Effector memory CD4-positive, alpha-beta T cell (primary cell): ENCODE data around the gene NCF2.

Experiments
- DNase-seq, 3 donors: peaks; one replicate each; pipeline ENCODE4 v3.0.0-alpha.2; 2020
- H3K27ac ChIP-seq: 2 replicates; pipeline ENCODE4 v1.7.0; 2013; ENCODE audit warnings: mild to moderate bottlenecking, low read length, moderate library complexity; ENCODE audit not compliant: insufficient read depth, poor library complexity, severe bottlenecking
- H3K27me3 ChIP-seq: replicated peaks from 2 replicates; pipeline ENCODE4 v1.7.0; 2013; ENCODE audit warnings: mild to moderate bottlenecking, low read length; ENCODE audit not compliant: insufficient read depth, control insufficient read depth, poor library complexity, severe bottlenecking
- H3K36me3 ChIP-seq: 2 replicates; pipeline ENCODE4 v1.7.0; 2013; ENCODE audit warnings: mild to moderate bottlenecking, low read length, moderate library complexity; ENCODE audit not compliant: control insufficient read depth, insufficient read depth
- H3K4me1 ChIP-seq: 2 replicates; pipeline ENCODE4 v1.7.0; 2013; ENCODE audit warnings: low read length, mild to moderate bottlenecking; ENCODE audit not compliant: control insufficient read depth, insufficient read depth, poor library complexity, severe bottlenecking
- H3K4me3 ChIP-seq: 2 replicates; pipeline ENCODE4 v1.7.0; 2013; ENCODE audit warnings: low read length, low read depth, mild to moderate bottlenecking; ENCODE audit not compliant: insufficient read depth, poor library complexity, severe bottlenecking
- H3K9me3 ChIP-seq: 2 replicates; pipeline ENCODE4 v1.7.0; 2013; ENCODE audit warnings: mild to moderate bottlenecking, low read length, moderate library complexity; ENCODE audit not compliant: control insufficient read depth

The NCF2 gene

GRCh38 chr1:183565261-183565660 is 25.0 kb downstream of the NCF2 start:
- Histone ChIP-seq H3K4me3 (no peak overlapping the region), H3K4me1 (peaks cover 2% of the 10 kb centered on the region), H3K9me3 (no peaks in the 10 kb centered on the region), H3K36me3 (no peaks in the 10 kb centered on the region), H3K27ac (no peak overlapping the region), H3K27me3 (no peaks in the 10 kb centered on the region)
- no peak for DNase-seq

GRCh38 chr1:183562701-183563100 is 27.6 kb downstream of the NCF2 start:
- Histone ChIP-seq H3K27ac (no peak overlapping the region), H3K4me3 (no peak overlapping the region), H3K9me3 (no peaks in the 10 kb centered on the region), H3K27me3 (no peaks in the 10 kb centered on the region), H3K36me3 (peaks cover 5% of the 10 kb centered on the region), H3K4me1 (peaks cover 2% of the 10 kb centered on the region)
- no peak for DNase-seq

DNA sequence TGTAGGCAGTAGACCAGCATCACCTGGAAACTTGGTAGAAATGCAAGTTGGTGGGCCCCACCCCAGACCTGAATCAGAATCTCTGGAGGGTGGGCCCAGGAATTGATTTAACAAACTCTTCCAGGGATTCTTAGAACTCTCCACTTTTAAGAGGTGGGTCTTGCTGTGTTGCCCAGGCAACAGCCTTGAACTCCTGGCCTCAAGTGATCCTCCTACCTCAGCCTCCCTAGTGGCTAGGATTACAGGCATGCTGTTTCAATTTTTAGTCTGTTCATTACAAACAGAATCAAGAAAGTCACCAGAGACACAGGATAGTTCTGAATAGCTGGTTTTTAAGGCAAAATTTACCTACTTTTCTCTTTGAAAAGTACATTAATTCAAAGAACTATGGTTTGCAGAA is 31.2 kb downstream of the NCF2 start:
- Histone ChIP-seq H3K27me3 (no peaks in the 10 kb centered on the region), H3K9me3 (no peaks in the 10 kb centered on the region), H3K4me3 (no peak overlapping the region), H3K36me3 (peaks cover 5% of the 10 kb centered on the region), H3K27ac (no peak overlapping the region), H3K4me1 (no peaks in the 10 kb centered on the region)
- DNase-seq: no peak

- H3K4me3 ChIP-seq: no peak overlapping the region
- no peak overlapping the region for H3K27ac ChIP-seq
- no peaks in the 10 kb centered on the region for H3K9me3 ChIP-seq
- H3K27me3 ChIP-seq: no peaks in the 10 kb centered on the region
- H3K4me1 ChIP-seq: no peaks in the 10 kb centered on the region
- no peak for DNase-seq
- H3K36me3 ChIP-seq: peaks cover 33% of the 10 kb centered on the region
Observed at GRCh38 chr1:183554577-183554976, 35.7 kb downstream of the NCF2 start.

GRCh38 chr1:183553764-183554163 is 36.5 kb downstream of the NCF2 start:
- peaks cover 37% of the 10 kb centered on the region for H3K36me3 ChIP-seq
- H3K4me3 ChIP-seq: no peak overlapping the region
- no peaks in the 10 kb centered on the region for H3K9me3 ChIP-seq
- no peak overlapping the region for H3K27ac ChIP-seq
- H3K4me1 ChIP-seq: no peaks in the 10 kb centered on the region
- no peak for DNase-seq
- H3K27me3 ChIP-seq: no peaks in the 10 kb centered on the region

GRCh38 chr1:183553331-183553730 is 36.9 kb downstream of the NCF2 start:
- Histone ChIP-seq H3K4me3 (no peak overlapping the region), H3K27me3 (no peaks in the 10 kb centered on the region), H3K36me3 (peaks cover 41% of the 10 kb centered on the region), H3K27ac (no peak overlapping the region), H3K4me1 (no peaks in the 10 kb centered on the region), H3K9me3 (no peaks in the 10 kb centered on the region)
- no peak for DNase-seq

DNA sequence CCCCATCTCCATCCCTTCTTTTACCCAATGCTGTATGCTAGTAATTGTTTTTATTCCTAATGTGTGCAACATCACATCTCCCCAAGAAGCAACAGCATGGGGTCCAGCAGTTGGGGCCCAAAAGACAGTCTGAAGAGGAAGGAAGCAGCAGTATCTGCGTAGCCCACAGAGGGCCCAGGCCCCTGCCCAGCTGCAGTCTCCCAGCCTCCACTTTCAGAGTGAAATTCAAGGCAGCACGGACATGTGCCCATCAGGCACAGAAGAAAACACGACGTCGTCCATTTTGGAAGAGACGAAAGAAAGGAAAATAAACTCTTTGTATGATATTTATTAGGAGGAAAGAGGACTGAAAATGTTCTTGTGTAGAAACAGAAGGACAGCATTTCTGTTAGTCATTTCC is 37.4 kb downstream of the NCF2 start:
- H3K4me3 ChIP-seq: no peak overlapping the region
- H3K9me3 ChIP-seq: no peaks in the 10 kb centered on the region
- no peak for DNase-seq
- H3K27ac ChIP-seq: no peak overlapping the region
- no peaks in the 10 kb centered on the region for H3K27me3 ChIP-seq
- peaks cover 45% of the 10 kb centered on the region for H3K36me3 ChIP-seq
- H3K4me1 ChIP-seq: no peaks in the 10 kb centered on the region

DNA sequence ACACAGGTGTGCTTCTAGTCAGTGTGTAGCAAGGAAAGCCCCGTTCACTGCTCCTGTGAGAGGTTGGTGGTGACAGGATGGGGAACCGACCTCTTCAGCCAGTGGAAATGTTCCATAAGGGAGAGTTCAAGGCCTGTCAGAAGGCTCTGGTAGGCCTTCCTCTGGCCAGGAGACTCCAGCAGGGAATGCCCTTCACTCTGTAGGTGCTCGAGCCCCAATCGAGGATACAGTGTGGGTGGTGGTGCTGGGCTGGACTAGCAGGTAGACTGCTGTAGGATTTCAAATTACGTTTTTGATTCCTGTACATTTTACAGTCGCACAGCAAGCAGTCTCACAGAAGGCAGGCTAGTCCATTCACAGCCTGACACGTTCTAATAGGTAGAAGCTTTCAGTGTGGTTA is 37.8 kb downstream of the NCF2 start:
- no peaks in the 10 kb centered on the region for H3K4me1 ChIP-seq
- no peaks in the 10 kb centered on the region for H3K27me3 ChIP-seq
- H3K4me3 ChIP-seq: no peak overlapping the region
- DNase-seq: no peak
- peaks cover 48% of the 10 kb centered on the region for H3K36me3 ChIP-seq
- no peak overlapping the region for H3K27ac ChIP-seq
- H3K9me3 ChIP-seq: no peaks in the 10 kb centered on the region

GRCh38 chr1:183551924-183552323 is 38.3 kb downstream of the NCF2 start:
- Histone ChIP-seq H3K9me3 (no peaks in the 10 kb centered on the region), H3K27me3 (no peaks in the 10 kb centered on the region), H3K36me3 (peaks cover 53% of the 10 kb centered on the region), H3K4me3 (no peak overlapping the region), H3K4me1 (no peaks in the 10 kb centered on the region), H3K27ac (no peak overlapping the region)
- DNase-seq: no peak

DNA sequence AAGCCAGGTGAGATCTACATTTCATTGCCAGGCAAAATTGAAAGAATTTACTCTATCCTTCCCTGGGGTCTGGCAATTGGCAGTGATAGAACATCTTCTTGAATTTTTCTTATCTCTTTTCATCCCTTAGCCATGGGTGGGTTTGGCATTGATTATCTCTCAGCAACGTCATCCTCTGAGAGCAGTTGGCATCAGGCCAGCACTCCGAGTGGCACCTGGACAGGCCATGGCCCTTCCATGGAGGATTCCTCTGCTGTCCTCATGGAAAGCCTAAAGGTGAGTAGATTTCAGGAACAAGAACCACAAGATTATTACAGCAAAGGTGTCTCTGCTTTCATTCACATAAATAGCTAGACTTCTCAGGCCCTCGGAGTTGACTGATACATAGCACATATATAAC is 39.3 kb downstream of the NCF2 start:
- no peak for DNase-seq
- H3K27me3 ChIP-seq: no peaks in the 10 kb centered on the region
- no peaks in the 10 kb centered on the region for H3K9me3 ChIP-seq
- no peak overlapping the region for H3K4me3 ChIP-seq
- H3K36me3 ChIP-seq: peaks cover 63% of the 10 kb centered on the region
- no peak overlapping the region for H3K27ac ChIP-seq
- H3K4me1 ChIP-seq: no peaks in the 10 kb centered on the region

GRCh38 chr1:183548116-183548515 is 42.1 kb downstream of the NCF2 start:
- Histone ChIP-seq H3K27ac (no peak overlapping the region), H3K36me3 (peaks cover 87% of the 10 kb centered on the region), H3K4me3 (no peak overlapping the region), H3K9me3 (no peaks in the 10 kb centered on the region), H3K27me3 (no peaks in the 10 kb centered on the region), H3K4me1 (no peaks in the 10 kb centered on the region)
- DNase-seq: no peak
